Measurements from ENCODE around the gene TRPC4AP.

Gene TRPC4AP

GRCh38 chr20:34956751-34957472, 135.7 kb downstream of the TRPC4AP start:
- no peak for DNase-seq

DNA sequence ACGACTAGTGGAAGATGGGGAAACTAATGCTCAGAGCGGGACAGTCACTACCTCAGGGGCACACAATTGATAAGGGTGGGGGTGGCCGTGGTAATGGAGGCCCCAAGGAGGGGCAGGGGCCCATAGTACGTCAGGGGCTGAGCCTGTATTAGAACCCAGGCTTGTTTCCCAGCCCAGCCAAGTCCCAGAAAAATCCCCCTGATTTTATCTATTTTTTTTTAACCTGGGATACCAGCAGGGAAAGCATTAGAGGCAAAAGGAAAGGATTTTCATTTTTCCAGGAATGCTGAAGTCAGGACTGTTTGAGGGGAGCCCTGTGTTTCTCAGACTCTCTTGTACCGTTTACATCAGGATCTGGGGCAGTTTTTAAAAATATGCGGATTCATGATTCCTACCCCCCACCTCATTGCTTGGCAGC, 136.6 kb downstream of the TRPC4AP start:
- DNase-seq: no peak

- peak; percentile 96 to 99 (median 99) for DNase-seq
Measured at GRCh38 chr20:34955231-34956040, 137.2 kb downstream of the TRPC4AP start, which contains the start of the genes GSS and MYH7B. TSS of gene GSS (minus strand) at chr20:34955806. CDS start at chr20:34951852, 3,954 bp downstream. TSS of gene MYH7B (plus strand) at chr20:34955868. CDS start at chr20:34978006, 22,138 bp downstream.

- DNase-seq: no peak
Measured at GRCh38 chr20:34954904-34955230, 137.7 kb downstream of the TRPC4AP start.

DNA sequence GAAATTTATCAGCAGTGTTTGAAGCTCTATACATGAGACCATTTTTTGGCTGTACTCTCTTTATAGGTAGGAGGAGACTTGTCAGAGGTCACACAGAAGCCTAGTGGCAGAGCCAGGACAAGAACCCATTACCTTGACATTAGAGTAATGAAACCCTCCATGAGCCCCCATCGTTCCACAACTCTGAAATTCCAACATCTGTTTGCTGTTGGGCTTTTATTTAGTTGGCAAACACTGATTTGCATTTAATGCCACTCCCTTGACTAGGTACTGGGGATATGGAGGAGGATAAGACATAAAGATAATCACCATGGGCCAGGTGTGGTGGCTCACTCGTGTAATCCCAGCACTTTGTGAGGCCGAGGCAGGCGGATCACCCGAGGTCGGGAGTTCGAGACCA, 138.6 kb downstream of the TRPC4AP start:
- DNase-seq: no peak

GRCh38 chr20:34952671-34953070, 139.9 kb downstream of the TRPC4AP start:
- DNase-seq: no peak

All from NCI-H1417 (cell line).